Endodermal cell (in vitro differentiated cells): ENCODE results near the gene SLC16A14. TPM values are rescaled to one million over a fixed set of nuclear protein-coding genes. Genes with fewer than 3 reads are reported as not detected.

Experiments used
- DNase-seq: peaks from one replicate; pipeline ENCODE4 v3.0.0-alpha.2; 2017
- H3K27ac ChIP-seq: 2 replicates; pipeline ENCODE4 v1.5.1; 2013; ENCODE audit warnings: mild to moderate bottlenecking, low read depth, low read length, moderate library complexity
- H3K27me3 ChIP-seq: 2 replicates; pipeline ENCODE4 v1.6.1; 2013; ENCODE audit warnings: mild to moderate bottlenecking, low read length, moderate library complexity; ENCODE audit not compliant: insufficient read depth, control insufficient read depth, poor library complexity, severe bottlenecking
- H3K36me3 ChIP-seq: 2 replicates; pipeline ENCODE4 v1.7.0; 2013; ENCODE audit warnings: mild to moderate bottlenecking, low read length, moderate library complexity; ENCODE audit not compliant: control insufficient read depth, insufficient read depth
- H3K4me1 ChIP-seq: one replicate; pipeline ENCODE4 v1.7.0; 2013; ENCODE audit warnings: low read length; ENCODE audit not compliant: control insufficient read depth, insufficient read depth
- H3K4me3 ChIP-seq: 2 replicates; pipeline ENCODE4 v1.5.1; 2013; ENCODE audit warnings: mild to moderate bottlenecking, low read length, moderate library complexity
- H3K9ac ChIP-seq: 2 replicates; pipeline ENCODE4 v1.6.1; 2013; ENCODE audit warnings: mild to moderate bottlenecking, low read length, moderate library complexity; ENCODE audit not compliant: poor library complexity, severe bottlenecking; ENCODE audit errors: extremely low read depth
- H3K9me3 ChIP-seq: 2 replicates; pipeline ENCODE4 v1.6.1; 2013; ENCODE audit warnings: mild to moderate bottlenecking, low read length, moderate library complexity; ENCODE audit not compliant: control insufficient read depth
- H3K27ac Mint-ChIP-seq: 2 replicates; pipeline ENCODE4 v1.8.0; 2020; ENCODE audit warnings: mixed read lengths
- H3K27me3 Mint-ChIP-seq: 2 replicates; pipeline ENCODE4 v1.8.0; 2021; ENCODE audit warnings: mild to moderate bottlenecking, mixed read lengths; ENCODE audit not compliant: insufficient read depth
- H3K36me3 Mint-ChIP-seq: 2 replicates; pipeline ENCODE4 v1.8.0; 2020; ENCODE audit warnings: low read depth, mixed read lengths
- H3K4me1 Mint-ChIP-seq: 2 replicates; pipeline ENCODE4 v1.8.0; 2020; ENCODE audit warnings: mixed read lengths
- H3K4me3 Mint-ChIP-seq: 2 replicates; pipeline ENCODE4 v1.8.0; 2020; ENCODE audit warnings: mild to moderate bottlenecking, moderate library complexity, mixed read lengths
- H3K9me3 Mint-ChIP-seq: 2 replicates; pipeline ENCODE4 v1.8.0; 2020; ENCODE audit warnings: mild to moderate bottlenecking, mixed read lengths
- CTCF ChIP-seq: fragments of 200-600 bp; sonication (generic); conservative IDR thresholded peaks from 2 replicates; pipeline ENCODE4 v1.5.0; 2021; ENCODE audit warnings: antibody characterized with exemption, mild to moderate bottlenecking
- WGBS, 2 experiments: methylation state at CpG; one replicate each; pipeline versions ENCODE4 v1.1.5 to v1.1.7; 2013; ENCODE audit warnings: missing lambda C conversion rate in 2 of 2, mixed read lengths in 1 of 2; ENCODE audit not compliant: insufficient coverage in 1 of 2, insufficient read length in 1 of 2; 5-methylcytosine and 5-hydroxymethylcytosine counted together
- total RNA-seq, 2 donors: library from RNA; stranded (reverse); fragmentation: NEBNext Ultra II Directional in 1 of 2; extraction: Animal tissue kit (Norgen Biotek cat#: 25700) in 1 of 2; gene quantifications; 2 replicates in 1 of 2; 3 replicates in 1 of 2; pipeline ENCODE4 v1.2.1, GENCODE V29; 2021

The SLC16A14 gene
- total RNA-seq, 2 donors from 2014 or later: 1.2 to 10.2 TPM

DNA sequence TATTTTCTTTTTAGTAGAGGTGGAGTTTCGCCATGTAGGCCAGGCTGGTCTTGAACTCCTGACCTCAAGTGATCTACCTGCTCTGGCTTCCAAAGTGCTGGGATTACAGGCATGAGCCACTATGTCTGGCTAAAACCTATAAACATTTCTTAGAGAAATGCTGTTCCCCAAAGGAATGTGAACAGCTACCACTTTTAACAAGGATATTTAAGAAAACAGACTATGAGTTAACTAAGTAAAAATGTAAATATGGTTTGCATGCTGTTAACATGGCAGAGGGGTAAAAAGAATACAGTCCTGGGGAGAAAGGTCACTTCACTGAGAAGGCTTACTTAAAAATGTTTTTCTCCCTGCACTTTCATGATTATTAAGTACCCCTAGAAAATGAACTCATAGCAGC lies 57.1 kb downstream of the SLC16A14 start:
- Mint-ChIP-seq H3K4me1 (peaks cover 4% of the 10 kb centered on the region), H3K27me3 (no peaks in the 10 kb centered on the region), H3K36me3 (peaks cover 6% of the 10 kb centered on the region), H3K9me3 (peaks cover 4% of the 10 kb centered on the region), H3K27ac (no peak overlapping the region), H3K4me3 (no peak overlapping the region)
- Histone ChIP-seq H3K9ac (no peak overlapping the region), H3K36me3 (no peaks in the 10 kb centered on the region), H3K4me3 (no peak overlapping the region), H3K4me1 (no peaks in the 10 kb centered on the region), H3K27ac (no peak overlapping the region), H3K9me3 (no peaks in the 10 kb centered on the region), H3K27me3 (no peaks in the 10 kb centered on the region)
- DNase-seq: no peak
- WGBS, 2 experiments: 100% methylated on average over 1 of the region's 1 CpG; no CpG with 5 or more reads in 1 of the 2 experiments
- TF ChIP-seq CTCF: no peak

- Mint-ChIP-seq H3K36me3 (peaks cover 6% of the 10 kb centered on the region), H3K4me3 (no peak overlapping the region), H3K27ac (no peak overlapping the region), H3K9me3 (peaks cover 3% of the 10 kb centered on the region), H3K27me3 (no peaks in the 10 kb centered on the region), H3K4me1 (peaks cover 4% of the 10 kb centered on the region)
- no peaks in the 10 kb centered on the region for H3K36me3 ChIP-seq
- H3K9ac ChIP-seq: no peak overlapping the region
- DNase-seq: no peak
- TF ChIP-seq CTCF: no peak
- H3K27ac ChIP-seq: no peak overlapping the region
- no peak overlapping the region for H3K4me3 ChIP-seq
- H3K4me1 ChIP-seq: no peaks in the 10 kb centered on the region
- WGBS, 2 experiments: 94 to 96% methylated on average over 3 to 6 of the region's 6 CpGs
- no peaks in the 10 kb centered on the region for H3K9me3 ChIP-seq
- H3K27me3 ChIP-seq: no peaks in the 10 kb centered on the region
These were observed 58.2 kb downstream of the SLC16A14 start for GRCh38 chr2:230010501-230010900.

DNA sequence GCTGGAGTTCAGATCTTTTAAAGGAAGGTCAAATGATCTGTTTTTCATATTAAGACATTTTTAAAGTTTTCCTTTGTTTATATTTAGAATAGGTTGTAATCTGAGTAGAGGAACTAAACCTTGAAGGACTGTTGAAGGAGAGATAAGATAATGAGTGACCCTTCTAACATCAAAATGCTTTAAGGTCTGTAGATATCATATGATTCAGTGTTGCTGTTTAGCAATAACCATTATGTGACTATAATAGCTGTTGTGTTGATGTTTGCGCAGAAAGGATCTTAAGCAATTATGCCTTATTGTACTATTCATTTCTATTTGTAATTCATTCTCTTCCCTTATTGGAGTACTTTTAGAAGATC lies 60.0 kb downstream of the SLC16A14 start:
- Mint-ChIP-seq H3K4me1 (peaks cover 4% of the 10 kb centered on the region), H3K27ac (no peak overlapping the region), H3K4me3 (no peak overlapping the region), H3K27me3 (no peaks in the 10 kb centered on the region), H3K36me3 (peaks cover 9% of the 10 kb centered on the region), H3K9me3 (no peaks in the 10 kb centered on the region)
- Histone ChIP-seq H3K4me3 (no peak overlapping the region), H3K9me3 (no peaks in the 10 kb centered on the region), H3K4me1 (no peaks in the 10 kb centered on the region), H3K36me3 (no peaks in the 10 kb centered on the region), H3K9ac (no peak overlapping the region), H3K27ac (no peak overlapping the region), H3K27me3 (no peaks in the 10 kb centered on the region)
- WGBS, 2 experiments: 80% methylated on average over 1 of the region's 1 CpG; no CpG with 5 or more reads in 1 of the 2 experiments
- no peak for TF ChIP-seq CTCF
- DNase-seq: no peak
